ENCODE results near the gene MOB1A. TPM values are rescaled to one million over a fixed set of nuclear protein-coding genes. Genes with fewer than 3 reads are reported as not detected.

MOB1A gene
- total RNA-seq, 2 experiments from 2014 or later = 110 to 144 TPM

GRCh38 chr2:74206180-74206688 lies 27.6 kb upstream of the MOB1A start:
- no peak overlapping the region for H3K4me2 ChIP-seq (ENCODE audit: low read length)
- intact Hi-C loops (cut with micrococcal nuclease; ENCODE audit: unreplicated experiment) = no loop called here
- no peak for DNase-seq (ENCODE audit: low spot score)
- BruUV-seq (replicated peaks) = no TSS peak
- CTCF ChIA-PET (ENCODE audit: unreplicated experiment) = interaction anchor here (1.5 kb wide), 1 partner anchor 59 kb away, joined by 3 read pairs; the partner anchor contains the start of gene BOLA3
- no peaks in the 10 kb centered on the region for H3K9me2 ChIP-seq (ENCODE audit: insufficient read depth, low read length)
- no peaks in the 10 kb centered on the region for H3K9me3 ChIP-seq (ENCODE audit: low read length)
- no peak overlapping the region for H3K27ac ChIP-seq (ENCODE audit: low read depth, low read length, poor library complexity, severe bottlenecking)
- POLR2A ChIA-PET = interaction anchor here (0.6 to 2.6 kb wide), 8 partner anchors 10 to 353 kb away, joined by 3 to 8 read pairs (median 3); partner anchors contain the start of gene MOB1A
- peaks cover 41% of the 10 kb centered on the region for H3K4me1 ChIP-seq (ENCODE audit: insufficient read depth, low read length, poor library complexity, severe bottlenecking)
- TF ChIP-seq EZH2phosphoT487 (IDR thresholded peaks at IDR 0.05; ENCODE audit: borderline replicate concordance, low read depth, low read length) = no peak
- TF ChIP-seq CTCF (conservative IDR thresholded peaks at IDR 0.05; ENCODE audit: low read length) = no peak
- H3K36me3 ChIP-seq (ENCODE audit: insufficient read depth, low read length) = peaks cover 98% of the 10 kb centered on the region
- H2AFZ ChIP-seq (ENCODE audit: low read length) = no peak overlapping the region
- peaks cover 48% of the 10 kb centered on the region for H4K20me1 ChIP-seq (ENCODE audit: insufficient read depth, low read length)
- H3K79me2 ChIP-seq (ENCODE audit: insufficient read depth, low read depth, low read length) = peaks cover 90% of the 10 kb centered on the region
- H3K4me3 ChIP-seq (ENCODE audit: low read depth, low read length, poor library complexity, severe bottlenecking) = no peak overlapping the region

- Histone ChIP-seq H4K20me1 (ENCODE audit: insufficient read depth, low read length) (peaks cover 54% of the 10 kb centered on the region), H3K9me3 (ENCODE audit: low read length) (no peaks in the 10 kb centered on the region), H3K4me1 (ENCODE audit: insufficient read depth, low read length, poor library complexity, severe bottlenecking) (peaks cover 47% of the 10 kb centered on the region), H3K79me2 (ENCODE audit: insufficient read depth, low read depth, low read length) (peaks cover 96% of the 10 kb centered on the region), H3K4me2 (ENCODE audit: low read length) (0 out of 2 replicates have a peak overlapping the region, but pooled peaks have one; percentile 38), H3K4me3 (ENCODE audit: low read depth, low read length, poor library complexity, severe bottlenecking) (no peak overlapping the region), H3K36me3 (ENCODE audit: insufficient read depth, low read length) (peaks cover 98% of the 10 kb centered on the region), H3K27ac (ENCODE audit: low read depth, low read length, poor library complexity, severe bottlenecking) (no peak overlapping the region), H2AFZ (ENCODE audit: low read length) (no peak overlapping the region), H3K9me2 (ENCODE audit: insufficient read depth, low read length) (no peaks in the 10 kb centered on the region)
- no peak for DNase-seq (ENCODE audit: low spot score)
- TF ChIP-seq EZH2phosphoT487 (IDR thresholded peaks at IDR 0.05; ENCODE audit: borderline replicate concordance, low read depth, low read length) (no peak), CTCF (conservative IDR thresholded peaks at IDR 0.05; ENCODE audit: low read length) (no peak)
- CTCF ChIA-PET (ENCODE audit: unreplicated experiment) = no interaction called here
- intact Hi-C loops (cut with micrococcal nuclease; ENCODE audit: unreplicated experiment) = no loop called here
- BruUV-seq (replicated peaks) = no TSS peak
- POLR2A ChIA-PET = interaction anchor here (0.9 to 2.6 kb wide), 6 partner anchors 11 to 58 kb away, joined by 3 to 8 read pairs (median 4); partner anchors contain the start of genes BOLA3 and MOB1A
Measured at GRCh38 chr2:74205596-74205995, 26.9 kb upstream of the MOB1A start.

GRCh38 chr2:74205113-74205512 lies 26.4 kb upstream of the MOB1A start:
- Histone ChIP-seq H3K36me3 (ENCODE audit: insufficient read depth, low read length) (peaks cover 98% of the 10 kb centered on the region), H3K9me2 (ENCODE audit: insufficient read depth, low read length) (no peaks in the 10 kb centered on the region), H2AFZ (ENCODE audit: low read length) (no peak overlapping the region), H3K79me2 (ENCODE audit: insufficient read depth, low read depth, low read length) (peaks cover 96% of the 10 kb centered on the region), H3K27ac (ENCODE audit: low read depth, low read length, poor library complexity, severe bottlenecking) (no peak overlapping the region), H3K4me3 (ENCODE audit: low read depth, low read length, poor library complexity, severe bottlenecking) (no peak overlapping the region), H3K4me1 (ENCODE audit: insufficient read depth, low read length, poor library complexity, severe bottlenecking) (peaks cover 52% of the 10 kb centered on the region), H3K9me3 (ENCODE audit: low read length) (no peaks in the 10 kb centered on the region), H3K4me2 (ENCODE audit: low read length) (peak overlapping the region; percentile 38), H4K20me1 (ENCODE audit: insufficient read depth, low read length) (peaks cover 58% of the 10 kb centered on the region)
- BruUV-seq (replicated peaks) = no TSS peak
- ChIA-PET CTCF (ENCODE audit: unreplicated experiment) (no interaction called here), POLR2A (interaction anchor here (0.7 to 2.6 kb wide), 8 partner anchors 11 to 58 kb away, joined by 3 to 8 read pairs (median 3); partner anchors contain the start of genes BOLA3 and MOB1A)
- no peak for DNase-seq (ENCODE audit: low spot score)
- TF ChIP-seq EZH2phosphoT487 (IDR thresholded peaks at IDR 0.05; ENCODE audit: borderline replicate concordance, low read depth, low read length) (no peak), CTCF (conservative IDR thresholded peaks at IDR 0.05; ENCODE audit: low read length) (no peak)
- intact Hi-C loops (cut with micrococcal nuclease; ENCODE audit: unreplicated experiment) = no loop called here

Data from OCI-LY7 (cell line).